OCI-LY1 (cell line): ENCODE measurements around the gene SERINC5.
A peak's percentile ranks its signal among the peaks of the same experiment; 100 is the strongest.

ENCODE experiments used
- H2AFZ ChIP-seq: fragments of 200-600 bp; sonication (generic), shearing (Covaris generic); 2 replicates; pipeline ENCODE4 v1.6.0; 2014; ENCODE audit warnings: antibody characterized with exemption, mild to moderate bottlenecking, low read length
- H3F3A ChIP-seq: fragments of 200-600 bp; sonication (generic), shearing (Covaris generic); 2 replicates; pipeline ENCODE4 v1.6.0; 2014; ENCODE audit warnings: mild to moderate bottlenecking, antibody characterized with exemption, low read length, moderate library complexity; ENCODE audit not compliant: insufficient read depth
- H3K27ac ChIP-seq: fragments of 200-600 bp; sonication (generic); 2 replicates; pipeline ENCODE4 v1.5.1; 2014; ENCODE audit warnings: low read length, mixed run types, mild to moderate bottlenecking, low read depth; ENCODE audit not compliant: poor library complexity, severe bottlenecking
- H3K27me3 ChIP-seq: fragments of 200-600 bp; sonication (generic); 2 replicates; pipeline ENCODE4 v1.6.0; 2014; ENCODE audit warnings: antibody characterized with exemption, mild to moderate bottlenecking, low read length, moderate library complexity; ENCODE audit not compliant: insufficient read depth
- H3K36me3 ChIP-seq: fragments of 200-600 bp; sonication (generic); 2 replicates; pipeline ENCODE4 v1.6.1; 2014; ENCODE audit warnings: mild to moderate bottlenecking, antibody characterized with exemption, low read length, moderate library complexity, mixed read lengths; ENCODE audit not compliant: insufficient read depth
- H3K4me1 ChIP-seq: fragments of 200-600 bp; sonication (generic); 2 replicates; pipeline ENCODE4 v1.5.1; 2014; ENCODE audit warnings: mild to moderate bottlenecking, low read length, moderate library complexity; ENCODE audit not compliant: insufficient read depth, severe bottlenecking
- H3K4me2 ChIP-seq: fragments of 200-600 bp; sonication (generic), shearing (Covaris generic); 2 replicates; pipeline ENCODE4 v1.6.1; 2014; ENCODE audit warnings: low read length
- H3K4me3 ChIP-seq: fragments of 200-600 bp; sonication (generic); 2 replicates; pipeline ENCODE4 v1.5.1; 2014; ENCODE audit warnings: low read length, low read depth, mild to moderate bottlenecking, mixed read lengths; ENCODE audit not compliant: poor library complexity, severe bottlenecking
- H3K79me2 ChIP-seq: fragments of 200-600 bp; shearing (Covaris generic); 2 replicates; pipeline ENCODE4 v1.6.1; 2016; ENCODE audit warnings: mixed run types, low read length, mixed read lengths; ENCODE audit not compliant: insufficient read depth
- H3K9ac ChIP-seq: fragments of 200-600 bp; sonication (generic), shearing (Covaris generic); 2 replicates; pipeline ENCODE4 v1.6.1; 2014; ENCODE audit warnings: mild to moderate bottlenecking, low read length, mixed read lengths
- H3K9me2 ChIP-seq: fragments of 200-600 bp; sonication (generic), shearing (Covaris generic); 2 replicates; pipeline ENCODE4 v1.6.1; 2014; ENCODE audit warnings: low read depth, mild to moderate bottlenecking, low read length, mixed read lengths
- H3K9me3 ChIP-seq: fragments of 200-600 bp; shearing (Covaris generic); 2 replicates; pipeline ENCODE4 v1.6.1; 2014; ENCODE audit warnings: low read length, mixed read lengths
- H4K20me1 ChIP-seq: fragments of 200-600 bp; sonication (generic), shearing (Covaris generic); 2 replicates; pipeline ENCODE4 v1.6.0; 2016; ENCODE audit warnings: mild to moderate bottlenecking, low read length; ENCODE audit not compliant: insufficient read depth
- CTCF ChIP-seq: fragments of 200-600 bp; sonication (generic), shearing (Covaris generic); IDR thresholded peaks from 2 replicates; pipeline ENCODE4 v1.5.1; 2017; ENCODE audit warnings: mild to moderate bottlenecking, antibody characterized with exemption, low read length, moderate library complexity, mixed read lengths
- EZH2 ChIP-seq: fragments of 200-600 bp; sonication (generic), shearing (Covaris generic); IDR thresholded peaks from 2 replicates; pipeline ENCODE4 v1.8.0; 2017; ENCODE audit warnings: borderline replicate concordance, mixed run types, mild to moderate bottlenecking, antibody characterized with exemption, low read length, moderate library complexity, mixed read lengths

The SERINC5 gene

DNA sequence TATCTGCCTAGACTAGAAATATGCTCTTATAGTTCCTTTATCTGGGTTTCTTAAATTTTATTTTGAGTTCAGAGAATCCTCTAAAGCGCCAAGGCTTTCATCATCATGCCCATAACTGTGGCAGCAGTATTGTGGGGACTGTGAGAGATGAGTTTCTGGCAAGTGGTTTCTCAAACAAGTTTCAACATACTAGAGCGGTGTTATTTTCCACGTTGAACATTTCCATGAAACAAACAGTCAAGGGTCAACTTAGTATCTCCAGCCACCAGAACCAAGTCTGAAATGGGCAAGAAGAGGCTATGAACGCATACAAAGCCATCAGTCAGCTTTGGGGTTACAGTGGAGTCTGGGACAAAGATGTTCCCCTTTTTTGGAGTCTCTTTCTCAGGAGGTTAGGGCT lies 40.3 kb downstream of the SERINC5 start:
- TF ChIP-seq EZH2 (no peak), CTCF (no peak)
- Histone ChIP-seq H3K4me2 (no peak overlapping the region; the same call in 1 of the 2 replicates), H3K79me2 (peaks cover 80% of the 10 kb centered on the region), H4K20me1 (no peaks in the 10 kb centered on the region), H3K9me3 (no peaks in the 10 kb centered on the region), H3K36me3 (peaks cover 25% of the 10 kb centered on the region), H3F3A (0 out of 2 replicates have a peak, but pooled peaks cover 2% of the 10 kb centered on the region), H3K9ac (no peak overlapping the region), H2AFZ (no peak overlapping the region), H3K27me3 (no peaks in the 10 kb centered on the region), H3K27ac (peak overlapping the region; percentile 85), H3K4me1 (peaks cover 99% of the 10 kb centered on the region), H3K9me2 (no peaks in the 10 kb centered on the region), H3K4me3 (no peak overlapping the region)

- H2AFZ ChIP-seq: no peak overlapping the region
- H3K9ac ChIP-seq: no peak overlapping the region
- H3F3A ChIP-seq: no peaks in the 10 kb centered on the region
- peak overlapping the region; percentile 61 for H3K27ac ChIP-seq
- H3K9me3 ChIP-seq: no peaks in the 10 kb centered on the region
- peaks cover 94% of the 10 kb centered on the region for H3K79me2 ChIP-seq
- peaks cover 93% of the 10 kb centered on the region for H3K4me1 ChIP-seq
- H3K36me3 ChIP-seq: peaks cover 40% of the 10 kb centered on the region
- peak overlapping the region; percentile 41; the same call in 1 of the 2 replicates for H3K4me2 ChIP-seq
- TF ChIP-seq EZH2 (no peak), CTCF (no peak)
- no peaks in the 10 kb centered on the region for H3K9me2 ChIP-seq
- no peak overlapping the region for H3K4me3 ChIP-seq
- H3K27me3 ChIP-seq: no peaks in the 10 kb centered on the region
- H4K20me1 ChIP-seq: no peaks in the 10 kb centered on the region
Measured at GRCh38 chr5:80213466-80213865, 42.4 kb downstream of the SERINC5 start.

DNA sequence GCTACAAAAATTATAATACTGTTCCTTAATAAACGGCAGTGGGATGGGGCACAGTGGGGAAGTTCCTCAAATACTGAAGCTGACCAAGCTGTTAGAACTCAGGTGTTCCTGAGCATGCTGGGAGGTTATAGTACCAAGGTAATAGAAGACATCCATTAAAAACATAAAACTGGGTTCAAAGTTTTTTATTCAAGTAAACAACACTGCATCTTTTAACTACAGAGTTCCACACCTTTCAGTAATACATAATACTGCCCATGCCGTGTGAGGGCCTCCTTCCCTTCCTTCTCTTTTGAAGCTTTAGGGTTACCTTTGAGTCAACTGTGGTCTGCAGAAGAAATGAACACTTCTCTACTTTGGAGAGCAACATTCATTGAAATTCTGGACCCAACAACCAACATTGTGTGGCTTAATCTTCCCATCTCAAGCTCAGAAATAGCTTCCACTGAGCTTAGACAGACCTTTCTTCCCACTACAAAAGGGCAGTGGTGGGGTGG lies 43.6 kb downstream of the SERINC5 start:
- no peaks in the 10 kb centered on the region for H4K20me1 ChIP-seq
- H3K79me2 ChIP-seq: peaks cover 97% of the 10 kb centered on the region
- H3K27ac ChIP-seq: peak overlapping the region; percentile 35
- H2AFZ ChIP-seq: no peak overlapping the region
- H3F3A ChIP-seq: no peaks in the 10 kb centered on the region
- peaks cover 48% of the 10 kb centered on the region for H3K36me3 ChIP-seq
- no peaks in the 10 kb centered on the region for H3K27me3 ChIP-seq
- H3K9ac ChIP-seq: no peak overlapping the region
- H3K4me1 ChIP-seq: peaks cover 90% of the 10 kb centered on the region
- H3K9me2 ChIP-seq: no peaks in the 10 kb centered on the region
- H3K4me2 ChIP-seq: no peak overlapping the region; the same call in 1 of the 2 replicates
- TF ChIP-seq CTCF: no peak
- no peak for TF ChIP-seq EZH2
- H3K9me3 ChIP-seq: no peaks in the 10 kb centered on the region
- H3K4me3 ChIP-seq: no peak overlapping the region
